Parathyroid adenoma (tissue), 2 donors: ENCODE results near the gene LRRN1.

Experiments
- H2AFZ ChIP-seq: fragments of 300-600 bp; sonication (generic); one replicate; pipeline ENCODE4 v1.7.0; 2017; ENCODE audit warnings: antibody characterized with exemption, mild to moderate bottlenecking
- H3K27ac ChIP-seq: fragments of 300-600 bp; sonication (generic); one replicate; pipeline ENCODE4 v1.7.0; 2017
- H3K27me3 ChIP-seq: fragments of 300-600 bp; sonication (generic); one replicate; pipeline ENCODE4 v1.7.0; 2017; ENCODE audit warnings: low read length; ENCODE audit not compliant: control insufficient read depth, insufficient read depth
- H3K36me3 ChIP-seq: fragments of 300-600 bp; sonication (generic); one replicate; pipeline ENCODE4 v1.7.0; 2017; ENCODE audit warnings: low read length; ENCODE audit not compliant: control insufficient read depth, insufficient read depth
- H3K4me1 ChIP-seq: fragments of 300-600 bp; sonication (generic); one replicate; pipeline ENCODE4 v1.7.0; 2017; ENCODE audit warnings: control low read depth
- H3K4me2 ChIP-seq: fragments of 300-600 bp; sonication (generic); one replicate; pipeline ENCODE4 v1.7.0; 2017; ENCODE audit warnings: low read length
- H3K4me3 ChIP-seq: fragments of 300-600 bp; sonication (generic); one replicate; pipeline ENCODE4 v1.7.0; 2017; ENCODE audit warnings: low read depth, low read length
- H3K79me2 ChIP-seq: fragments of 300-600 bp; sonication (generic); one replicate; pipeline ENCODE4 v1.7.0; 2017; ENCODE audit warnings: control low read depth
- H3K9ac ChIP-seq: fragments of 300-600 bp; sonication (generic); one replicate; pipeline ENCODE4 v1.7.0; 2017; ENCODE audit warnings: mild to moderate bottlenecking
- H3K9me3 ChIP-seq: fragments of 300-600 bp; sonication (generic); one replicate; pipeline ENCODE4 v1.7.0; 2017; ENCODE audit warnings: low read length; ENCODE audit not compliant: control insufficient read depth
- TF ChIP-seq, protein P1 (sequence below): fragments of 300-600 bp; sonication (generic); IDR thresholded peaks from one replicate; pipeline ENCODE4 v1.7.0; 2017; ENCODE audit warnings: antibody characterized with exemption, mild to moderate bottlenecking
- donor health status: primary hyperparathyroidism.

LRRN1 gene

DNA sequence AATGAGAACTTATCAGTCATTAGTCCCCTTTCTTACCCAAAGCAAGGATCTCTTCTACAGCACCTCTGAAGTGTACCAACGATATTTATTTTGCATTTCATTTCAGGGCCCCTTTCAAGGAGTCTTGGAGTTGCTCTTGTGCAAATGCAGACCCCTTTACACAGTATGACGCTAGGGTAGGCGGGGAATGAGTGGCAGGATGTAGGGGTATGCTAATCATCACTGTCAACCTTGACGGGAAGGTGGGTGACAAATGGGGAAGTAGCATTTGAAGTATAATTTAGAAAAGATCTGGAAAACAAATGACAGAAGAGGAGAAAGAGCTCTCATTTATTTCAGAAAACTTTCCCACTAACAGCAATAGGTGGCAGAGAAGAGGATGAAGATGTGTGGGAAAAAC, 94.4 kb downstream of the LRRN1 start:
- Histone ChIP-seq H3K4me1 (no peaks in the 10 kb centered on the region), H3K9me3 (no peaks in the 10 kb centered on the region), H3K27ac (no peak overlapping the region), H2AFZ (no peak overlapping the region), H3K36me3 (no peaks in the 10 kb centered on the region), H3K9ac (no peak overlapping the region), H3K4me2 (no peak overlapping the region), H3K4me3 (no peak overlapping the region), H3K79me2 (no peaks in the 10 kb centered on the region), H3K27me3 (no peaks in the 10 kb centered on the region)
- TF ChIP-seq, protein P1, sequence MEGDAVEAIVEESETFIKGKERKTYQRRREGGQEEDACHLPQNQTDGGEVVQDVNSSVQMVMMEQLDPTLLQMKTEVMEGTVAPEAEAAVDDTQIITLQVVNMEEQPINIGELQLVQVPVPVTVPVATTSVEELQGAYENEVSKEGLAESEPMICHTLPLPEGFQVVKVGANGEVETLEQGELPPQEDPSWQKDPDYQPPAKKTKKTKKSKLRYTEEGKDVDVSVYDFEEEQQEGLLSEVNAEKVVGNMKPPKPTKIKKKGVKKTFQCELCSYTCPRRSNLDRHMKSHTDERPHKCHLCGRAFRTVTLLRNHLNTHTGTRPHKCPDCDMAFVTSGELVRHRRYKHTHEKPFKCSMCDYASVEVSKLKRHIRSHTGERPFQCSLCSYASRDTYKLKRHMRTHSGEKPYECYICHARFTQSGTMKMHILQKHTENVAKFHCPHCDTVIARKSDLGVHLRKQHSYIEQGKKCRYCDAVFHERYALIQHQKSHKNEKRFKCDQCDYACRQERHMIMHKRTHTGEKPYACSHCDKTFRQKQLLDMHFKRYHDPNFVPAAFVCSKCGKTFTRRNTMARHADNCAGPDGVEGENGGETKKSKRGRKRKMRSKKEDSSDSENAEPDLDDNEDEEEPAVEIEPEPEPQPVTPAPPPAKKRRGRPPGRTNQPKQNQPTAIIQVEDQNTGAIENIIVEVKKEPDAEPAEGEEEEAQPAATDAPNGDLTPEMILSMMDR: no peak
